ENCODE measurements around the gene PLCB4. TPM values are rescaled to one million over a fixed set of nuclear protein-coding genes. Genes with fewer than 3 reads are reported as not detected.

PLCB4 gene
- total RNA-seq, 4 donors from 2014 or later = 30.7 to 61.8 (median 47.6) TPM

DNA sequence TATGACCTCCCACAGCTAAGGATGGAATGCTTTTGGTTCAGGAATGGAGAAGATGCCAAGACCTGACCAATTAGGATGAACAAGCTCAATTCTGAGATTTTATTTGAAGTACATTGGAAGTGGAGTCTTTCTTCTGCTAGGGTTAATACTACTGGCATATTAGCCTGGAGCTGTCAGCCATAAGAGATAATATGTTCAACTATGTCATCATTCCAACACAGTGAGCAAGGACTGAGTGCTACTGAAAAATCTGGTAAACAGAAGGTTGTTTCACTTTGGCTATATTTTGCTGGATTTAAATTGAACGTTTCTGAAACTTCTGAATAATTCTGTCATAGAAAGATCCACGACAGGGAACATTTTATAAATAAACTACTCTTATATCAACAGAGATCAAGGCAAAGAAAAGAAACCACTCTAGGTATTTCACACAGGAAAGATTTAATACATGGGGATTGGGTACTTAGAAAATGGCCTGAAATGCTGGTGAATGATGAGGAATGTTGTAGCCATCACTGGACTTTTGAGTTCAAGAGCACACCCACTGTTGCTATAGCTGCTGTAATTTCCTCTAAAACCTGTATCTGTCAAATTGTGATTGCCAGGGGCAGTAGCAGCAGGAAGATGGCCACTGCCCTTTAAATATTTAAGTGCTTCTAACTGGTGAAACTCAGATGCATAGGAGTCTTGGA lies 200.5 kb downstream of the PLCB4 start:
- 50% methylated on average over 2 of the region's 2 CpGs for WGBS
- H3K4me3 ChIP-seq = no peak overlapping the region
- peak overlapping the region in 3 of 4 donors; percentile 0 to 28 (median 21) for H3K27ac ChIP-seq (replicated peaks in 1 of 4)
- no peak for DNase-seq (ENCODE audit: extremely low spot score)
- H3K27me3 ChIP-seq = no peaks in the 10 kb centered on the region
- no peaks in the 10 kb centered on the region for H3K36me3 ChIP-seq
- no peaks in the 10 kb centered on the region for H3K9me3 ChIP-seq
- intact Hi-C loops (cut with DNase I) = no loop called here
- TF ChIP-seq, protein P1, sequence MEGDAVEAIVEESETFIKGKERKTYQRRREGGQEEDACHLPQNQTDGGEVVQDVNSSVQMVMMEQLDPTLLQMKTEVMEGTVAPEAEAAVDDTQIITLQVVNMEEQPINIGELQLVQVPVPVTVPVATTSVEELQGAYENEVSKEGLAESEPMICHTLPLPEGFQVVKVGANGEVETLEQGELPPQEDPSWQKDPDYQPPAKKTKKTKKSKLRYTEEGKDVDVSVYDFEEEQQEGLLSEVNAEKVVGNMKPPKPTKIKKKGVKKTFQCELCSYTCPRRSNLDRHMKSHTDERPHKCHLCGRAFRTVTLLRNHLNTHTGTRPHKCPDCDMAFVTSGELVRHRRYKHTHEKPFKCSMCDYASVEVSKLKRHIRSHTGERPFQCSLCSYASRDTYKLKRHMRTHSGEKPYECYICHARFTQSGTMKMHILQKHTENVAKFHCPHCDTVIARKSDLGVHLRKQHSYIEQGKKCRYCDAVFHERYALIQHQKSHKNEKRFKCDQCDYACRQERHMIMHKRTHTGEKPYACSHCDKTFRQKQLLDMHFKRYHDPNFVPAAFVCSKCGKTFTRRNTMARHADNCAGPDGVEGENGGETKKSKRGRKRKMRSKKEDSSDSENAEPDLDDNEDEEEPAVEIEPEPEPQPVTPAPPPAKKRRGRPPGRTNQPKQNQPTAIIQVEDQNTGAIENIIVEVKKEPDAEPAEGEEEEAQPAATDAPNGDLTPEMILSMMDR (IDR thresholded peaks at IDR 0.05) = no peak
- TF ChIP-seq EP300 (IDR thresholded peaks at IDR 0.05) = no peak
- no peak for TF ChIP-seq POLR2AphosphoS5 (IDR thresholded peaks at IDR 0.05)
- no peak for TF ChIP-seq POLR2A (IDR thresholded peaks at IDR 0.05; ENCODE audit: low read depth)
- H3K4me1 ChIP-seq = peaks cover 9 to 20% (median 18%) of the 10 kb centered on the region in 4 donors

DNA sequence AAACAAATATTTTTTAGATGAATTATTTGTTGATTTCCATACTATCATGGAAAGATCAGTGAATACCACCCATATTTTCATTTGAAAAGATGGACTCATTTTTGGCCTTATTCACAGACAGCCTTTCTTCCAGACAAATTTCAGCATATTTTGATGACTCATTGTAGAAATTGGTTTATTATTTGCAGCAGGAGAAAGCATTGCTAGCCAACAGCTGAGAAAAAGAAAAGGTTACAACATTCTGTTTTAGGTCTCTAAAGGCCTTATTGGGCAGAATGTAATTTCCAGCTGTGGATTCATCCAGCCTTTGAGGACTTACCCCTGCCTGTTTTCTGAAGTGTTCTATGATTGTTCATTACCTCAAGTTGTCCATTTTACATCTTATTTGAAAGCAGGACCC lies 201.9 kb downstream of the PLCB4 start:
- no peak for DNase-seq (ENCODE audit: extremely low spot score)
- intact Hi-C loops (cut with DNase I) = no loop called here
- no peaks in the 10 kb centered on the region for H3K36me3 ChIP-seq
- no peak overlapping the region for H3K4me3 ChIP-seq
- H3K27ac ChIP-seq (replicated peaks in 1 of 4) = peak overlapping the region in 1 of 4 donors; percentile 28
- H3K9me3 ChIP-seq = no peaks in the 10 kb centered on the region
- TF ChIP-seq POLR2A (IDR thresholded peaks at IDR 0.05; ENCODE audit: low read depth) (no peak), POLR2AphosphoS5 (IDR thresholded peaks at IDR 0.05) (peak in 1 of 2 donors; percentile 14), EP300 (IDR thresholded peaks at IDR 0.05) (no peak)
- TF ChIP-seq, protein P1 (IDR thresholded peaks at IDR 0.05) = no peak
- no peaks in the 10 kb centered on the region for H3K27me3 ChIP-seq
- H3K4me1 ChIP-seq = peaks cover 9 to 20% (median 18%) of the 10 kb centered on the region in 4 donors

GRCh38 chr20:9276966-9277468 lies 208.1 kb downstream of the PLCB4 start:
- no peak for DNase-seq (ENCODE audit: extremely low spot score)
- H3K27me3 ChIP-seq = no peaks in the 10 kb centered on the region
- no peaks in the 10 kb centered on the region for H3K36me3 ChIP-seq
- H3K27ac ChIP-seq (replicated peaks in 1 of 4) = peak overlapping the region in 3 of 4 donors; percentile 20 to 39 (median 33)
- TF ChIP-seq POLR2AphosphoS5 (IDR thresholded peaks at IDR 0.05) = no peak
- no peak for TF ChIP-seq POLR2A (IDR thresholded peaks at IDR 0.05; ENCODE audit: low read depth)
- TF ChIP-seq EP300 (IDR thresholded peaks at IDR 0.05) = no peak
- TF ChIP-seq, protein P1 (IDR thresholded peaks at IDR 0.05) = no peak
- 55% methylated on average over 4 of the region's 4 CpGs for WGBS
- peaks cover 25 to 44% (median 36%) of the 10 kb centered on the region in 4 donors for H3K4me1 ChIP-seq
- no peak overlapping the region for H3K4me3 ChIP-seq
- intact Hi-C loops (cut with DNase I) = no loop called here
- no peaks in the 10 kb centered on the region for H3K9me3 ChIP-seq

- no peak for DNase-seq (ENCODE audit: extremely low spot score)
- intact Hi-C loops (cut with DNase I) = no loop called here
- H3K4me3 ChIP-seq = no peak overlapping the region
- TF ChIP-seq POLR2AphosphoS5 (IDR thresholded peaks at IDR 0.05) (no peak), POLR2A (IDR thresholded peaks at IDR 0.05; ENCODE audit: low read depth) (no peak), EP300 (IDR thresholded peaks at IDR 0.05) (no peak)
- TF ChIP-seq, protein P1 (IDR thresholded peaks at IDR 0.05) = no peak
- no peaks in the 10 kb centered on the region for H3K27me3 ChIP-seq
- H3K9me3 ChIP-seq = no peaks in the 10 kb centered on the region
- no peaks in the 10 kb centered on the region for H3K36me3 ChIP-seq
- peaks cover 22 to 45% (median 42%) of the 10 kb centered on the region in 4 donors for H3K4me1 ChIP-seq
- peak overlapping the region in 2 of 4 donors; percentile 35 to 45 for H3K27ac ChIP-seq (replicated peaks in 1 of 4)
- 76% methylated on average over 2 of the region's 2 CpGs for WGBS
Observed at GRCh38 chr20:9279918-9280401, 211.1 kb downstream of the PLCB4 start.
